GM21737 (cell line): ENCODE results near the gene EPM2A.

Source experiments
- ATAC-seq: cut with Tn5 transposase; IDR thresholded peaks from one replicate; pipeline ENCODE4 v1.9.1; 2021; ENCODE audit warnings: mild to moderate bottlenecking, moderate library complexity; ENCODE audit not compliant: unreplicated experiment

Gene EPM2A

GRCh38 chr6:145608850-145609249, 126.5 kb downstream of the EPM2A start:
- ATAC-seq = no peak

DNA sequence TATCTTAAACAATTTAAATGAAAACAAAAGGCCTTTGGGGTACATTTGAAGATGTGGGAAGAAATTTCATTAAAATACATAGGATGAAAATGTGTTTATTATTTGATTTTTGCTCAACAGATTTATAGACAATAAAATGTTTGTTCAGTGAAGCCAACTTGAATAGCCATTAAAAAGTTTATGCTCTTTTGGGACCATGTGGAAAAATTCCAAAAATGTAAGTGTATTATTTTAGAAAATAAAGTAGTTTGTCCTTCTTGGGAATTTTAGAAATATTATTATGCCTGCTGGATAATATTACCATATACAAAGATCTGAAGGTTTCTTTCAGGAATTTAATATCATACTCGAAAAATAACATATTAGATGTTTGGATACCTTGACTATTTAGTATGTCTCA, 131.3 kb downstream of the EPM2A start:
- no peak for ATAC-seq

DNA sequence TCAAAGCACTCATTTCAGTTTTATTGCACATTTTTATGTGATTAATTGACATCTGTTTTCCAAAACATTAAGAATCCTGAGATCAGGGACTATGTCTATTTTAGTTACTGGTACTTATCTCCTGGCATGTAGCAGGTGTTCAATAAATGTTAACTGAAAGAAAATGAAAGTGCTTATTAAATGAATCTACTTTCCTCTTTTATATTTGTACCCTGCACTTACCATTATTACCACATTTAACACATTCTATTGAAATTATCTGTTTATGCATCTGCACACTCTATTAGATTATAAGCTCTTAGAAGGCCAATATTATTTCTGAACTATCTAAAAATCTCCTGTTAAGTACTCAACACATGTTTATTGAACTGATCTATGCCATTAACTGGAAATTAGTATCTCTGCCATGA, 131.9 kb downstream of the EPM2A start:
- ATAC-seq = no peak

DNA sequence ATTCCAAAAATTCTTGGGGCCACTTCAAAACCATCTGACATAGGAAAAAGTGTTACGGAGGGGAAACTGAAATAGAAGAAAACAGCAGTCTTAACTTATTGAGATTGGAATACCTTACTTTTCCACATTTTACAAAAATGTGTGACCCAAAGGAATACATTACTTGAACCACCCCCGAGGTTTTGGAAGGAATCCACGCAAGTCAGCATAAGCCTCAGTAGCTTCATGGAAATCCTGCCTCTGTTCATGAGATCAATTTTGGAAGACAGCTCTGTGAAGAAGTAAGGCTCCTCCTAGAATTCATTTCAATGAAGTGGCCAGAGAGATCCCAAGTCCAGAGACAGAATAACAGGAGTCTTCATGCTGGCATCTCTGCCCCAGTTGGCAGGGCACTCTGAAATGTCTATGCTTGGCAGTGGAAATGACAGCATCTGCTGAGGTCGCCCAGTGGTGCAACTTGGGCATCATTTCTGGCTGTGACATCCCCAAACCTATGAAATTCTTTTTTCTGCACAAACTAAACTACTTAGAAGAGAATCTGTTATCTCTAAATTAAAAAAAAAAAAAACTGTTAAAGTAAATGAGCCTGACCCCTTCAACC, 132.5 kb downstream of the EPM2A start:
- no peak for ATAC-seq

- no peak for ATAC-seq
Observed at GRCh38 chr6:145601397-145601796, 133.9 kb downstream of the EPM2A start.

DNA sequence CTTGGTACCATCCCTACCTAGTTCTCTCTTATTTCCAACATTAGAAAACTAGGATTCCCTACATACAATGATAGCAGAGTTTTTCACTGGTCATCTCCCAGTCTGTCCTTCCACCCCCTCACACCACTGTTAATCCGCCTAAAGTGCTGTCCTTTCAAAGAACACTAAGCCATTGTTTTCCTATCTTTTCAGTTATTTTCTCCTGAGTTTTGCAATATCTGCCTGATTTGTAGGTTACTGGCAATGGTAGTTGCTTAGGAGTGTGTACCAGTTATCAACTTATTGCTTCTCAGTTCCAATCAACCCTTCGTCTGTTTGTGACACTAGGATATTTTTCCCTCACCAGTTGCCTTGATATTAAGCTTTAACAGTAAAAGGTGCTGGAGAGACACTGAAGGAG, 135.0 kb downstream of the EPM2A start:
- ATAC-seq = no peak

- ATAC-seq = no peak
Observed at GRCh38 chr6:145588981-145589380, 146.3 kb downstream of the EPM2A start.

DNA sequence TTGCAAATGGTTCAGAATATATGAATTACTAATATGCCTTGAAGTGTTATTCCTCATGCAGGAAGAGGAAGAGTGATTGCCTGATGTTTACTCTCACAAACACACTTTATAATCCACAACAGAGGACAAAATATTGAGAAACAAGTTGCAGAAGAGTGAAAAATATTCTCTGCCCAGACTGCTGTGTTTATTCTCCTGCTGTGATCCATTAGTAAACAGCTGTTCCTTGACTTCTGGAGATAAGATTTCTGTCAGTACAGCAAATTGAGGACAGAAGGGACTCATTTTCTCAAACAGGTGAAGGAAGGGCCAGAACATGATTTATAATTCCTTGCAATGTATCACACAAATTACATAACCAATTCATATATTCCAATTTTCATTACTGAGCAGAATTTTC, 148.0 kb downstream of the EPM2A start:
- ATAC-seq = no peak

DNA sequence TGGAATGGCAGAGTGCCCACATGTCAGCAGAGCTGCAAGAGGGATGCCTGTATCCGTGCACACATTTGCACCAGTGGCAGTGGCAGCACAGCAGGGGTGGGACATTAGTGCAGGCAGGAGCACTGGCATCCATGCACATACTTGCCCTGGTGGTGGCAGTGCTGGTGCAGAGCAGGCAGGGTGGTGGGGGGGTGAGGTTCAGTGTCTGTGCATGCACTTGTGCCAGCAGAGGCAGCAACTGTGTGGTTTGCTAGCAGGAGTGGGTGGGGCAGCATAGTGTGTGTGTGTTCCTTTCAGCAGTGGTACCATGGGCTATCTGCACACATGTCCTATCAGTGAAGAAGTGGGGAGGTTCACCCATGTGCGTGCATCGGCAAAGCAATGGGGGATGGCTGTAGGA, 151.6 kb downstream of the EPM2A start:
- no peak for ATAC-seq
